Measurements from ENCODE around the gene PTPA. TPM values are rescaled to one million over a fixed set of nuclear protein-coding genes. Genes with fewer than 3 reads are reported as not detected.
A peak's percentile ranks its signal among the peaks of the same experiment; 100 is the strongest.

PTPA gene
- total RNA-seq, 1 donor from 2014 or later, result 61.9 TPM

- no peak for DNase-seq (ENCODE audit: low spot score)
Measured at GRCh38 chr9:129136446-129137035, 25.3 kb downstream of the PTPA start.

GRCh38 chr9:129137292-129138143 is 26.3 kb downstream of the PTPA start:
- no peak for DNase-seq (ENCODE audit: low spot score)

GRCh38 chr9:129138144-129138462 is 26.9 kb downstream of the PTPA start:
- no peak for DNase-seq (ENCODE audit: low spot score)

GRCh38 chr9:129138476-129139232 is 27.4 kb downstream of the PTPA start:
- peak; percentile 92 for DNase-seq (ENCODE audit: low spot score)

- DNase-seq (ENCODE audit: low spot score), result no peak
Measured at GRCh38 chr9:129139233-129139992, 28.2 kb downstream of the PTPA start.

- DNase-seq (ENCODE audit: low spot score), result no peak
Measured at GRCh38 chr9:129139993-129140396, 28.8 kb downstream of the PTPA start.

GRCh38 chr9:129140397-129141065 is 29.3 kb downstream of the PTPA start:
- DNase-seq (ENCODE audit: low spot score), result no peak

GRCh38 chr9:129141066-129142041 is 30.1 kb downstream of the PTPA start:
- no peak for DNase-seq (ENCODE audit: low spot score)

- DNase-seq (ENCODE audit: low spot score), result no peak
Measured at GRCh38 chr9:129142138-129142935, 31.1 kb downstream of the PTPA start.

GRCh38 chr9:129143031-129143927 is 32.1 kb downstream of the PTPA start:
- peak; percentile 94 for DNase-seq (ENCODE audit: low spot score)

GRCh38 chr9:129145316-129145715 is 34.1 kb downstream of the PTPA start:
- DNase-seq (ENCODE audit: low spot score), result no peak

GRCh38 chr9:129145841-129146292 is 34.7 kb downstream of the PTPA start:
- no peak for DNase-seq (ENCODE audit: low spot score)

- no peak for DNase-seq (ENCODE audit: low spot score)
Measured at GRCh38 chr9:129146441-129146941, 35.3 kb downstream of the PTPA start.

- no peak for DNase-seq (ENCODE audit: low spot score)
Measured at GRCh38 chr9:129148463-129149204, 37.4 kb downstream of the PTPA start.

GRCh38 chr9:129149442-129149841 is 38.2 kb downstream of the PTPA start:
- DNase-seq (ENCODE audit: low spot score), result no peak

GRCh38 chr9:129150122-129150521 is 38.9 kb downstream of the PTPA start:
- no peak for DNase-seq (ENCODE audit: low spot score)

All from mesenteric fat pad (tissue), 1 donor.